ENCODE results near the gene FAM110C.

DNA sequence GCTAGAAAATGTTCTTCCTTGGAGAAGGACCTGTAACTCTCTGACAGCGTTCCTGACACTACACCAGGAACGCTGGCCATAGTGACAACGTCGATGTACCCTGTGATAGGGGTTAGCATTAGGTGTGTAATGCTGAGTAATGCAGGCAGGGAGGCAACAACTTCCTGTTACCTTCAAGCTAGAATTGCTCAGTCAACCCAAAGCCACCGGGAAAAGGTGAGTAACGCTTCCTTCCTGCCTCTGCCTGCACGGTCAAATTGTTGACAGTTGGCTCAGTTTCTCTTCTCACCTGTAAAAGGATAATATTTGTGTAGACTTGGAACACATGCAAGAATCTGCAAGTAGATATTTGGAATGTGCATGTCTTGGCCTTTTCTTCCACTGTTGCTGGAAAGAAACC lies 12.7 kb downstream of the FAM110C start:
- TF ChIP-seq, protein P1, sequence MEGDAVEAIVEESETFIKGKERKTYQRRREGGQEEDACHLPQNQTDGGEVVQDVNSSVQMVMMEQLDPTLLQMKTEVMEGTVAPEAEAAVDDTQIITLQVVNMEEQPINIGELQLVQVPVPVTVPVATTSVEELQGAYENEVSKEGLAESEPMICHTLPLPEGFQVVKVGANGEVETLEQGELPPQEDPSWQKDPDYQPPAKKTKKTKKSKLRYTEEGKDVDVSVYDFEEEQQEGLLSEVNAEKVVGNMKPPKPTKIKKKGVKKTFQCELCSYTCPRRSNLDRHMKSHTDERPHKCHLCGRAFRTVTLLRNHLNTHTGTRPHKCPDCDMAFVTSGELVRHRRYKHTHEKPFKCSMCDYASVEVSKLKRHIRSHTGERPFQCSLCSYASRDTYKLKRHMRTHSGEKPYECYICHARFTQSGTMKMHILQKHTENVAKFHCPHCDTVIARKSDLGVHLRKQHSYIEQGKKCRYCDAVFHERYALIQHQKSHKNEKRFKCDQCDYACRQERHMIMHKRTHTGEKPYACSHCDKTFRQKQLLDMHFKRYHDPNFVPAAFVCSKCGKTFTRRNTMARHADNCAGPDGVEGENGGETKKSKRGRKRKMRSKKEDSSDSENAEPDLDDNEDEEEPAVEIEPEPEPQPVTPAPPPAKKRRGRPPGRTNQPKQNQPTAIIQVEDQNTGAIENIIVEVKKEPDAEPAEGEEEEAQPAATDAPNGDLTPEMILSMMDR (IDR thresholded peaks at IDR 0.05): no peak
- TF ChIP-seq POLR2A (IDR thresholded peaks at IDR 0.05): no peak
